Osteoblast (primary cell): Measurements from ENCODE around the gene JDP2. TPM values are rescaled to one million over a fixed set of nuclear protein-coding genes. Genes with fewer than 3 reads are reported as not detected.

Experiments used
- DNase-seq: peaks from one replicate; pipeline ENCODE4 v3.0.0; 2011; ENCODE audit warnings: low spot score, mixed read lengths; ENCODE audit not compliant: insufficient read length; ENCODE audit errors: missing footprints
- H2AFZ ChIP-seq: 2 replicates; pipeline ENCODE4 v1.6.0; 2011; ENCODE audit warnings: mild to moderate bottlenecking, low read length
- H3K27ac ChIP-seq: 2 replicates; pipeline ENCODE4 v1.5.1; 2011; ENCODE audit warnings: mild to moderate bottlenecking, low read depth, low read length, moderate library complexity
- H3K27me3 ChIP-seq: 2 replicates; pipeline ENCODE4 v1.6.0; 2012; ENCODE audit warnings: mild to moderate bottlenecking, control low read depth, inconsistent platforms, low read length, moderate library complexity; ENCODE audit not compliant: insufficient read depth
- H3K36me3 ChIP-seq: 2 replicates; pipeline ENCODE4 v1.5.1; 2011; ENCODE audit warnings: mild to moderate bottlenecking, low read length, control low read depth, moderate library complexity; ENCODE audit not compliant: insufficient read depth
- H3K4me1 ChIP-seq: 2 replicates; pipeline ENCODE4 v1.5.1; 2011; ENCODE audit warnings: mild to moderate bottlenecking, low read length, control low read depth, moderate library complexity; ENCODE audit not compliant: insufficient read depth
- H3K4me2 ChIP-seq: 2 replicates; pipeline ENCODE4 v1.6.0; 2011; ENCODE audit warnings: mild to moderate bottlenecking, low read length; ENCODE audit not compliant: insufficient read depth
- H3K4me3 ChIP-seq: fragments of 200-600 bp; sonication (generic); 3 replicates; pipeline ENCODE4 v1.5.1; 2012; ENCODE audit warnings: mild to moderate bottlenecking, low read length, inconsistent platforms; ENCODE audit not compliant: insufficient read depth
- H3K79me2 ChIP-seq: 2 replicates; pipeline ENCODE4 v1.6.0; 2012; ENCODE audit warnings: mild to moderate bottlenecking, low read length, control low read depth, inconsistent platforms; ENCODE audit not compliant: insufficient read depth
- H3K9me3 ChIP-seq: 2 replicates; pipeline ENCODE4 v1.5.1; 2011; ENCODE audit warnings: low read depth, low read length, control low read depth
- H4K20me1 ChIP-seq: 2 replicates; pipeline ENCODE4 v1.6.0; 2012; ENCODE audit warnings: mild to moderate bottlenecking, low read length, control low read depth; ENCODE audit not compliant: insufficient read depth
- total RNA-seq: library from RNA; depleted of rRNA; stranded (reverse); fragments of >200 nt; gene quantifications from 2 replicates; pipeline ENCODE4 v1.2.3, GENCODE V29; 2012
- TF ChIP-seq, protein P1 (sequence below): IDR thresholded peaks from 2 replicates; pipeline ENCODE4 v1.5.1; 2011; ENCODE audit warnings: mild to moderate bottlenecking, low read depth, low read length, moderate library complexity; ENCODE audit errors: extremely low read depth

Gene JDP2
- total RNA-seq, 1 donor = 77.1 TPM

DNA sequence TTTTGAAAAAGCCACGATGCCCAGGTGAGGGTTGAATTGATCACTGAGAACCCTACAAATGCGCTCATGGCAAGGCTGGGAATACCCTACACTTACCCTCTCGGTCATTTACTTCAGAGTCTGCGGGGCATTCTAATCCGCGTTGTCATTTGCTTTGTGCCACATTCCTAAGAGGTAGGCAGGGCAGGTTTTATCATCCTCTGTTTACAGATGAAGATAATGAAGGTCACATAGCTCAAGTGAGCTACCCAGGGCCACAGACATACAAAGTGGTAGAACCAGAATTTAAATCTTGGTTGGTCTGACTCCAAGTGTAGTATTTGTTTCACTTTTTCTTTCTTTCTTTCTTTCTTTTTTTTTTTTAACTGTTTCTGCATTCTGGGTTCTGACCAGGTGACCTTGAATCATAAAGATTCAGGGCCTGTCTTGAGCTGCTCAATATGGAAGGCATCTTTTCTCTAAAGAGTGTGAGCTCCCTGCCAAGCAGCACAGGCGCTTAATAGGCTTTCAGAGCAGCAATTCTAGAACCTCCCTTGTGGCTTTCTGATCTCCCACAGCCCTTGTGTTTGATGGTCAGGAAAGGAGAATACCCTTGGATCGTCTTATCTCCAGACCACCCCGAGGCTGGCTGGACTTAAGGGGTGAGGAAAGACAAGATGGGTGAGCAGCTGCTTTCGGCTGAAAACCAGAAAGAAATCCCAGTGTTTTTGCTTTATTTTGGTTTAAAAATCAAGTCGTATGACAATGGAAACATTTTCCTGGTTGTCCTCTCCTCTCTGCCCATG is 93.8 kb downstream of the JDP2 start:
- Histone ChIP-seq H3K9me3 (no peaks in the 10 kb centered on the region), H3K4me1 (no peaks in the 10 kb centered on the region), H3K4me2 (peak overlapping the region; percentile 60), H3K4me3 (no peak overlapping the region), H2AFZ (no peak overlapping the region), H3K36me3 (no peaks in the 10 kb centered on the region), H3K79me2 (no peaks in the 10 kb centered on the region), H3K27ac (no peak overlapping the region), H4K20me1 (no peaks in the 10 kb centered on the region), H3K27me3 (peaks cover 5% of the 10 kb centered on the region)
- TF ChIP-seq, protein P1, sequence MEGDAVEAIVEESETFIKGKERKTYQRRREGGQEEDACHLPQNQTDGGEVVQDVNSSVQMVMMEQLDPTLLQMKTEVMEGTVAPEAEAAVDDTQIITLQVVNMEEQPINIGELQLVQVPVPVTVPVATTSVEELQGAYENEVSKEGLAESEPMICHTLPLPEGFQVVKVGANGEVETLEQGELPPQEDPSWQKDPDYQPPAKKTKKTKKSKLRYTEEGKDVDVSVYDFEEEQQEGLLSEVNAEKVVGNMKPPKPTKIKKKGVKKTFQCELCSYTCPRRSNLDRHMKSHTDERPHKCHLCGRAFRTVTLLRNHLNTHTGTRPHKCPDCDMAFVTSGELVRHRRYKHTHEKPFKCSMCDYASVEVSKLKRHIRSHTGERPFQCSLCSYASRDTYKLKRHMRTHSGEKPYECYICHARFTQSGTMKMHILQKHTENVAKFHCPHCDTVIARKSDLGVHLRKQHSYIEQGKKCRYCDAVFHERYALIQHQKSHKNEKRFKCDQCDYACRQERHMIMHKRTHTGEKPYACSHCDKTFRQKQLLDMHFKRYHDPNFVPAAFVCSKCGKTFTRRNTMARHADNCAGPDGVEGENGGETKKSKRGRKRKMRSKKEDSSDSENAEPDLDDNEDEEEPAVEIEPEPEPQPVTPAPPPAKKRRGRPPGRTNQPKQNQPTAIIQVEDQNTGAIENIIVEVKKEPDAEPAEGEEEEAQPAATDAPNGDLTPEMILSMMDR = no peak
- no peak for DNase-seq

DNA sequence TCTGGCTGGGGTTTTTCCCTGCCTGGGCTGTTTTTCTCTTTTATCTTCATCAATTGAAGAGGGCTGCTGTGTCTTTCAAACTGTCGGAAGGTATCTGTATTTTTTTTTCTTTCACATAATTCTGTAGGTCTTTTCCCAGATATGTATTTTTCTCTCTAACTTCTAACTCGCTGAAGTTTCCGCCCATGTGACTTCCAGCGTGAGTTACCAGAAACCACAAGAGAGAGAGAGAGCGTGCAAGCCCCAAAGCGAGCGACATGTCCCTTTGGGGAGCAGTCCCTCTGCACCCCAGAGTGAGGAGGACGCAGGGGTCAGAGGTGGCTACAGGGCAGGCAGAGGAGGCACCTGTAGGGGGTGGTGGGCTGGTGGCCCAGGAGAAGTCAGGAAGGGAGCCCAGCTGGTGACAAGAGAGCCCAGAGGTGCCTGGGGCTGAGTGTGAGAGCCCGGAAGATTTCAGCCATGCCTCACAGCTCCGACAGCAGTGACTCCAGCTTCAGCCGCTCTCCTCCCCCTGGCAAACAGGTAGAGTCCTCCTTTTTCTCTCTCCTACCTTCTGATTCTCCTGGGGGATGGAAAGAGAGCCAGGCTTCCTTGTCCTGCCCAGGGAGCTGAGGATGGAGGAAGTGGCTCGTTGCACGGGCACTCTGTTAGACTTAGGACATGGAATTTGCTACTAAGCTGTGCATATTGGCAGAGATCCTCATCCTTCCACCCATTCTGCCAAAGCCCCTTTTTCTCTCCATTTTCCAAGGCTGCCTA is 94.6 kb downstream of the JDP2 start, which contains the start of gene BATF:
Gene BATF (plus strand): TSS at position 246 of the 759 bp plus-strand sequence. CDS start 214 bp downstream, at position 460.
- no peaks in the 10 kb centered on the region for H4K20me1 ChIP-seq
- no peaks in the 10 kb centered on the region for H3K79me2 ChIP-seq
- no peak within 1 kb of the TSS for H3K27ac ChIP-seq
- no peak for DNase-seq
- no peaks in the 10 kb centered on the region for H3K36me3 ChIP-seq
- peak within 1 kb of the TSS; percentile 77 for H2AFZ ChIP-seq
- H3K9me3 ChIP-seq = no peaks in the 10 kb centered on the region
- peak within 1 kb of the TSS; percentile 60 for H3K4me2 ChIP-seq
- TF ChIP-seq, protein P1 = no peak
- H3K27me3 ChIP-seq = peaks cover 2% of the 10 kb centered on the region
- peak within 1 kb of the TSS; percentile 56 for H3K4me3 ChIP-seq
- no peaks in the 10 kb centered on the region for H3K4me1 ChIP-seq

DNA sequence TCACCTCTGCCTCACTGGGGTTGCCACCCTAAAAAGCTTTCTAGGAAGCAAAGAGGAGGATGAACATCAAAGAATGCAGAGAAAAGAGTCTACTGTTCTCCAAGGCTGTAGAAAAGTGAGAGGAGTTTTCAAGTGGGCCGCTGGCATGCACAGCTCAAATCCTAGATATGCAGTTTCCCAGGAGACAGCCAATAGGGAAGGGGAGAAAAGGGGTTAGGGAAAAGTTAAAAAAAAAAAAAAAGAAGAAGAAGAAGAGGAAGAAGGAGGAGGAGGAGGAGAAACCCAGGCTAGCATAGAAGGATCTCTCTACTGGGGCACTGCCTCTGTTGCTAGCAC is 95.1 kb downstream of the JDP2 start:
- Histone ChIP-seq H3K4me3 (no peak overlapping the region), H3K4me1 (no peaks in the 10 kb centered on the region), H3K27ac (no peak overlapping the region), H3K4me2 (peak overlapping the region; percentile 60), H3K36me3 (no peaks in the 10 kb centered on the region), H3K79me2 (no peaks in the 10 kb centered on the region), H2AFZ (no peak overlapping the region), H3K9me3 (no peaks in the 10 kb centered on the region), H3K27me3 (no peaks in the 10 kb centered on the region), H4K20me1 (no peaks in the 10 kb centered on the region)
- TF ChIP-seq, protein P1 = no peak
- no peak for DNase-seq

Other genes with a start within 250 kb of the JDP2 start
- gene FOS, start 149.2 kb upstream of the JDP2 start, total RNA-seq = 42.3 and 63.6 TPM in 2 replicates
- gene BATF, start 94.4 kb downstream of the JDP2 start, total RNA-seq = 0.59 and 0.72 TPM in 2 replicates
- gene FLVCR2, start 150.6 kb downstream of the JDP2 start, total RNA-seq = 1.5 and 1.8 TPM in 2 replicates
- 7.2 and 8.0 TPM in 2 replicates for gene ERG28, start 232.9 kb downstream of the JDP2 start, total RNA-seq
- gene TTLL5, start 233.2 kb downstream of the JDP2 start, total RNA-seq = 28.3 and 30.4 TPM in 2 replicates